Activated T-helper 1 cell treated with anti-CD3 and anti-CD28 coated beads, Interleukin-2, amount 50 U/mL, for 16 hours (primary cell): ENCODE data around the gene TPMT.
"Not testable (repeated sequence)": the region's sequence is repeated elsewhere in the genome, so short reads cannot be mapped to it uniquely, and the experiment has no call there.

Experiments
- DNase-seq, 2 donors: peaks; one replicate each; pipeline ENCODE4 v3.0.0-alpha.2; 2020; ENCODE audit warnings: low read depth in 1 of 2, low spot score in 1 of 2

TPMT gene

GRCh38 chr6:18154507-18155149 is at the start of gene TPMT:
Gene TPMT, minus strand, starts transcription at chr6:18155077. Its CDS starts 5,950 bp downstream, at chr6:18149127.
- no peak for DNase-seq

- no peak for DNase-seq
Measured at GRCh38 chr6:18203786-18204185, 48.9 kb upstream of the TPMT start.

- DNase-seq: no peak
Measured at GRCh38 chr6:18192026-18192425, 37.1 kb upstream of the TPMT start.

GRCh38 chr6:18189196-18189595 is 34.3 kb upstream of the TPMT start:
- DNase-seq: no peak

- DNase-seq: no peak
Measured at GRCh38 chr6:18187701-18188100, 32.8 kb upstream of the TPMT start.

GRCh38 chr6:18186540-18187250 is 31.8 kb upstream of the TPMT start:
- DNase-seq: no peak

GRCh38 chr6:18186033-18186432 is 31.2 kb upstream of the TPMT start:
- DNase-seq: no peak

- no peak for DNase-seq
Measured at GRCh38 chr6:18185624-18186023, 30.7 kb upstream of the TPMT start.

GRCh38 chr6:18183766-18184165 is 28.9 kb upstream of the TPMT start:
- DNase-seq: no peak

- DNase-seq: no peak
Measured at GRCh38 chr6:18182568-18182967, 27.7 kb upstream of the TPMT start.

GRCh38 chr6:18179770-18180356 is 25.0 kb upstream of the TPMT start:
- no peak for DNase-seq

GRCh38 chr6:18178960-18179615 is 24.2 kb upstream of the TPMT start:
- no peak for DNase-seq

- DNase-seq: no peak
Measured at GRCh38 chr6:18177286-18177965, 22.5 kb upstream of the TPMT start.

GRCh38 chr6:18176198-18176597 is 21.3 kb upstream of the TPMT start:
- DNase-seq: not testable (repeated sequence)

- DNase-seq: no peak
Measured at GRCh38 chr6:18171871-18172270, 17.0 kb upstream of the TPMT start.

GRCh38 chr6:18168264-18168663 is 13.4 kb upstream of the TPMT start:
- no peak for DNase-seq

GRCh38 chr6:18166312-18167036 is 11.6 kb upstream of the TPMT start:
- DNase-seq: no peak

- DNase-seq: no peak
Measured at GRCh38 chr6:18165751-18166150, 10.9 kb upstream of the TPMT start.

- DNase-seq: no peak
Measured at GRCh38 chr6:18162401-18162800, 7.5 kb upstream of the TPMT start.

- no peak for DNase-seq
Measured at GRCh38 chr6:18161431-18161830, 6.6 kb upstream of the TPMT start.

GRCh38 chr6:18160911-18161310 is 6.0 kb upstream of the TPMT start:
- DNase-seq: no peak
